BE2C (cell line): ENCODE results near the gene FDPS.

Source experiments
- DNase-seq: peaks from one replicate; pipeline ENCODE4 v3.0.0-alpha.2; 2020
- H3K27me3 ChIP-seq: fragments of 250-450 bp; sonication (Bioruptor Pico); 2 replicates; pipeline ENCODE4 v1.5.1; 2020; ENCODE audit warnings: mild to moderate bottlenecking
- H3K36me3 ChIP-seq: fragments of 250-450 bp; sonication (Bioruptor Pico); 2 replicates; pipeline ENCODE4 v1.5.1; 2020; ENCODE audit warnings: mild to moderate bottlenecking
- H3K4me1 ChIP-seq: fragments of 250-450 bp; sonication (Bioruptor Pico); 2 replicates; pipeline ENCODE4 v1.5.1; 2020
- H3K4me3 ChIP-seq: 2 replicates; pipeline ENCODE4 v1.5.1; 2011; ENCODE audit warnings: low read depth, low read length
- H3K9me3 ChIP-seq: fragments of 250-450 bp; sonication (Bioruptor Pico); 2 replicates; pipeline ENCODE4 v1.5.1; 2020
- CTCF ChIP-seq: IDR thresholded peaks from 2 replicates; pipeline ENCODE4 v1.5.1; 2012; ENCODE audit warnings: mild to moderate bottlenecking, low read depth, low read length

The FDPS gene

GRCh38 chr1:155300024-155300423 is 8.6 kb upstream of the FDPS start:
- H3K9me3 ChIP-seq = no peaks in the 10 kb centered on the region
- no peak for TF ChIP-seq CTCF
- H3K4me1 ChIP-seq = no peaks in the 10 kb centered on the region
- no peaks in the 10 kb centered on the region for H3K27me3 ChIP-seq
- no peaks in the 10 kb centered on the region for H3K36me3 ChIP-seq
- no peak overlapping the region for H3K4me3 ChIP-seq
- DNase-seq = no peak

DNA sequence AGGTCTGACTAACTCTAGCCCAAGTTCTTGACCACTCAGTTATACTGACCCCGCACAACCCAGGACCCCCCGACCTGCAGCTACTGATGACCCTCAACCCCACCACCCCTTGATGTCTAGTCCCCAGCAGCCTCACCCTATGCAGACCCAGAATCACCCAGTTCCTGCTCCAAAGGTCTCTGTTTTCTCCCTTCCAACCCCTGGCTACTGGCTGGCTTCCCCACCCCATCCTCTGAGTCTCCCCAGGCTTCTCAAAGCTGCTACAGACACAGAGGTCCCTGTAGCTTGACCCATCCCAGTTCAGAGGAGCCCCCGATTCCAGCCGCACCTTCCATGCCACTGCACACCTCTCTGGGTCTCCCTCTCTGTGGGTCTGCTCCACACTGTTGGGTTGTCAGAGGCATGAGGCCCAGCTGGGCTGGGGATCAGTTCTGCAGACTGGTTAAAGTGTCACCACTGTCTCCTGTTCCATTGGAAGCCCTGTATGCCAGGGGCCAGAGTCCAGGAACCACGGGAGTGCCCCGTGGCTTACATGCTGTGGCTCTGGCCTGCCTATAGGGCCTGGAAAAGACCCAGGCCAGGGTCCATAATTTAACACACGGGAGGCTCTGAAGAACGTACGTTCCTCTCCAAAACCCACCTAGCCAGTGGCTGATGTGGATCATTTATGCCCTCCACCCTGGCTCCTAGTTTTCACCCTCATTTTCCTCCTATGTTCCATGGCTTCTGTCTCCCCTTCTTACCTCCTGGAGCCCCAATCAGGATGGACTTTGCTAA is 7.9 kb upstream of the FDPS start:
- H3K36me3 ChIP-seq = no peaks in the 10 kb centered on the region
- DNase-seq = no peak
- H3K4me3 ChIP-seq = no peak overlapping the region
- H3K9me3 ChIP-seq = no peaks in the 10 kb centered on the region
- no peak for TF ChIP-seq CTCF
- H3K4me1 ChIP-seq = no peaks in the 10 kb centered on the region
- no peaks in the 10 kb centered on the region for H3K27me3 ChIP-seq

- Histone ChIP-seq H3K4me1 (no peaks in the 10 kb centered on the region), H3K36me3 (no peaks in the 10 kb centered on the region), H3K27me3 (no peaks in the 10 kb centered on the region), H3K9me3 (no peaks in the 10 kb centered on the region), H3K4me3 (no peak within 1 kb of the TSS)
- TF ChIP-seq CTCF = no peak
- no peak for DNase-seq
Measured at GRCh38 chr1:155301342-155301841, 7.3 kb upstream of the FDPS start, which contains the start of gene PKLR. PKLR (minus strand) TSS chr1:155301438; CDS start chr1:155301395, 43 bp downstream.

- Histone ChIP-seq H3K9me3 (no peaks in the 10 kb centered on the region), H3K4me1 (peaks cover 2% of the 10 kb centered on the region; the same call in 1 of the 2 replicates), H3K27me3 (no peaks in the 10 kb centered on the region), H3K36me3 (no peaks in the 10 kb centered on the region), H3K4me3 (no peak overlapping the region)
- DNase-seq = no peak
- no peak for TF ChIP-seq CTCF
Measured at GRCh38 chr1:155304558-155305063, 4.1 kb upstream of the FDPS start.

- Histone ChIP-seq H3K27me3 (no peaks in the 10 kb centered on the region), H3K36me3 (peaks cover 5% of the 10 kb centered on the region), H3K4me3 (no peak overlapping the region), H3K4me1 (peaks cover 2% of the 10 kb centered on the region; the same call in 1 of the 2 replicates), H3K9me3 (no peaks in the 10 kb centered on the region)
- no peak for DNase-seq
- TF ChIP-seq CTCF = no peak
Measured at GRCh38 chr1:155305881-155306391, 2.7 kb upstream of the FDPS start.
